RWPE1 (cell line): Measurements from ENCODE around the gene PSAP.

ENCODE experiments used
- CTCF ChIA-PET: fragments of 350-600 bp; sonication (Branson Sonifier 250); formaldehyde crosslinking; extraction: SDS; loops from one replicate; lab custom pipeline; 2021; lab: Yijun Ruan, JAX
- POLR2A ChIA-PET: fragments of 400-600 bp; formaldehyde crosslinking; extraction: SDS; loops from one replicate; lab custom pipeline; 2020; ENCODE audit warnings: antibody characterized with exemption; ENCODE audit not compliant: low non-redundant PET; lab: Yijun Ruan, JAX
- DNase-seq: peaks from one replicate; pipeline ENCODE4 v3.0.0; 2012; ENCODE audit warnings: low spot score
- H3K27ac ChIP-seq: fragments of 450-650 bp; 2 replicates; pipeline ENCODE4 v1.5.1; 2017
- CTCF ChIP-seq: fragments of 450-650 bp; conservative IDR thresholded peaks from 2 replicates; pipeline ENCODE4 v1.5.1; 2017; ENCODE audit warnings: low read depth, mild to moderate bottlenecking

PSAP gene

GRCh38 chr10:71779641-71780040, 71.4 kb downstream of the PSAP start:
- CTCF ChIA-PET, result interaction anchor here (0.7 kb wide), 1 partner anchor 702 kb away, joined by 4 read pairs; no protein-coding TSS in a partner anchor

GRCh38 chr10:71778071-71778825, 72.8 kb downstream of the PSAP start:
- ChIA-PET CTCF (interaction anchor here (0.6 kb wide), 1 partner anchor 1532 kb away, joined by 3 read pairs; no protein-coding TSS in a partner anchor), POLR2A (no interaction called here)
- no peak for TF ChIP-seq CTCF
- H3K27ac ChIP-seq, result no peak overlapping the region
- DNase-seq, result no peak

More at GRCh38 chr10:71779641-71780040, 71.4 kb downstream of the PSAP start:
- TF ChIP-seq CTCF, result no peak
- POLR2A ChIA-PET, result no interaction called here
- no peak for DNase-seq
- H3K27ac ChIP-seq, result no peak overlapping the region

GRCh38 chr10:71777213-71777985, 73.7 kb downstream of the PSAP start:
- CTCF ChIA-PET, result interaction anchor here (0.7 kb wide), 1 partner anchor 80 kb away, joined by 4 read pairs; no protein-coding TSS in a partner anchor
- no peak overlapping the region for H3K27ac ChIP-seq
- POLR2A ChIA-PET, result no interaction called here
- DNase-seq, result no peak
- no peak for TF ChIP-seq CTCF

- H3K27ac ChIP-seq, result no peak overlapping the region
- DNase-seq, result no peak
- no peak for TF ChIP-seq CTCF
- ChIA-PET CTCF (no interaction called here), POLR2A (no interaction called here)
Observed at GRCh38 chr10:71776481-71776925, 74.5 kb downstream of the PSAP start.

- ChIA-PET POLR2A (interaction anchor here (2.1 kb wide), 1 partner anchor 62 kb away, joined by 9 read pairs; no protein-coding TSS in a partner anchor), CTCF (interaction anchor here (1.0 to 1.3 kb wide), 3 partner anchors 16 to 92 kb away, joined by 3 to 4 read pairs (median 3); no protein-coding TSS in a partner anchor)
- TF ChIP-seq CTCF, result no peak
- no peak for DNase-seq
- H3K27ac ChIP-seq, result peak overlapping the region; percentile 82
Observed at GRCh38 chr10:71774916-71775702, 75.9 kb downstream of the PSAP start.
